ENCODE measurements around the gene SMYD3.

SMYD3 gene

GRCh38 chr1:246093230-246093629, 413.8 kb downstream of the SMYD3 start:
- Histone ChIP-seq H3K27me3 (ENCODE audit: control insufficient read depth, low read length) (no peaks in the 10 kb centered on the region), H3K4me3 (ENCODE audit: low read length) (no peak overlapping the region), H3K36me3 (ENCODE audit: control insufficient read depth, low read length) (no peaks in the 10 kb centered on the region), H4K20me1 (ENCODE audit: control insufficient read depth, insufficient read depth, low read depth, low read length) (no peaks in the 10 kb centered on the region), H3K9me2 (replicated peaks; ENCODE audit: control insufficient read depth, low read length) (no peaks in the 10 kb centered on the region), H3K79me2 (ENCODE audit: control insufficient read depth, low read length) (no peaks in the 10 kb centered on the region), H3K4me1 (ENCODE audit: control insufficient read depth, low read length) (peaks cover 16% of the 10 kb centered on the region; the same call in 1 of the 2 replicates), H3F3A (ENCODE audit: control insufficient read depth, insufficient read depth) (no peaks in the 10 kb centered on the region), H3K4me2 (ENCODE audit: low read length) (no peak overlapping the region), H3K9me3 (ENCODE audit: control insufficient read depth, insufficient read depth, low read length) (0 out of 2 replicates have a peak, but pooled peaks cover 4% of the 10 kb centered on the region), H3K27ac (ENCODE audit: low read depth, low read length) (no peak overlapping the region)
- TF ChIP-seq EZH2phosphoT487 (IDR thresholded peaks at IDR 0.05; ENCODE audit: borderline replicate concordance, low read length) = no peak
- TF ChIP-seq CTCF (IDR thresholded peaks at IDR 0.05; ENCODE audit: low read depth, low read length, poor library complexity, severe bottlenecking) = no peak

- H3K4me2 ChIP-seq (ENCODE audit: low read length) = no peak overlapping the region
- H3K9me3 ChIP-seq (ENCODE audit: control insufficient read depth, insufficient read depth, low read length) = 0 out of 2 replicates have a peak, but pooled peaks cover 4% of the 10 kb centered on the region
- no peaks in the 10 kb centered on the region for H3K36me3 ChIP-seq (ENCODE audit: control insufficient read depth, low read length)
- H3F3A ChIP-seq (ENCODE audit: control insufficient read depth, insufficient read depth) = no peaks in the 10 kb centered on the region
- H4K20me1 ChIP-seq (ENCODE audit: control insufficient read depth, insufficient read depth, low read depth, low read length) = no peaks in the 10 kb centered on the region
- no peaks in the 10 kb centered on the region for H3K27me3 ChIP-seq (ENCODE audit: control insufficient read depth, low read length)
- TF ChIP-seq CTCF (IDR thresholded peaks at IDR 0.05; ENCODE audit: low read depth, low read length, poor library complexity, severe bottlenecking) = no peak
- TF ChIP-seq EZH2phosphoT487 (IDR thresholded peaks at IDR 0.05; ENCODE audit: borderline replicate concordance, low read length) = no peak
- no peak overlapping the region for H3K4me3 ChIP-seq (ENCODE audit: low read length)
- no peaks in the 10 kb centered on the region for H3K79me2 ChIP-seq (ENCODE audit: control insufficient read depth, low read length)
- no peaks in the 10 kb centered on the region for H3K9me2 ChIP-seq (replicated peaks; ENCODE audit: control insufficient read depth, low read length)
- no peak overlapping the region for H3K27ac ChIP-seq (ENCODE audit: low read depth, low read length)
- peaks cover 16% of the 10 kb centered on the region; the same call in 1 of the 2 replicates for H3K4me1 ChIP-seq (ENCODE audit: control insufficient read depth, low read length)
Measured at GRCh38 chr1:246092136-246092535, 414.9 kb downstream of the SMYD3 start.

DNA sequence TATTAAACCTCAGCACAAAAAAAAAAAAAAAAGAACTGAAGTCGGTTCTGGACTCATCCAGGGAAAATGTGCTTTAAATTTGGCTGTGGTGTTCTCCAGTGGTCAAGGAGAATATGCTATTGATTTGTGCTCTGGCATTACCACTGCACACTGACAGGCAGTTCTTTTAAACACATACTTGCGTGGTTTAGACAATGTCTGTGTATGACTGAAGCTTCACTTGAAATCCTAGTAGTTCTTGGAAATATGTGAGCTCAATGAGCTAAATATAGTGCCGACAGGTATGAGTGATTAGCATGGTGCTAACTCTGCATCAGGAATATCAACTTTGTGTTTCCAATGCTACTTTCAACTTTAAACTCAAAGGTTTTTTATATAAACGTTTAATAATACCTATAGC, 415.6 kb downstream of the SMYD3 start:
- H3K9me2 ChIP-seq (replicated peaks; ENCODE audit: control insufficient read depth, low read length) = no peaks in the 10 kb centered on the region
- H3K27ac ChIP-seq (ENCODE audit: low read depth, low read length) = no peak overlapping the region
- 0 out of 2 replicates have a peak, but pooled peaks cover 4% of the 10 kb centered on the region for H3K9me3 ChIP-seq (ENCODE audit: control insufficient read depth, insufficient read depth, low read length)
- peaks cover 15% of the 10 kb centered on the region; the same call in 1 of the 2 replicates for H3K4me1 ChIP-seq (ENCODE audit: control insufficient read depth, low read length)
- no peak overlapping the region for H3K4me2 ChIP-seq (ENCODE audit: low read length)
- H3F3A ChIP-seq (ENCODE audit: control insufficient read depth, insufficient read depth) = no peaks in the 10 kb centered on the region
- no peak overlapping the region for H3K4me3 ChIP-seq (ENCODE audit: low read length)
- H3K36me3 ChIP-seq (ENCODE audit: control insufficient read depth, low read length) = no peaks in the 10 kb centered on the region
- TF ChIP-seq EZH2phosphoT487 (IDR thresholded peaks at IDR 0.05; ENCODE audit: borderline replicate concordance, low read length) = no peak
- no peak for TF ChIP-seq CTCF (IDR thresholded peaks at IDR 0.05; ENCODE audit: low read depth, low read length, poor library complexity, severe bottlenecking)
- H3K27me3 ChIP-seq (ENCODE audit: control insufficient read depth, low read length) = no peaks in the 10 kb centered on the region
- no peaks in the 10 kb centered on the region for H4K20me1 ChIP-seq (ENCODE audit: control insufficient read depth, insufficient read depth, low read depth, low read length)
- H3K79me2 ChIP-seq (ENCODE audit: control insufficient read depth, low read length) = no peaks in the 10 kb centered on the region

Measured in DOHH2 (cell line).